ENCODE results near the gene CYLD. TPM values are rescaled to one million over a fixed set of nuclear protein-coding genes. Genes with fewer than 3 reads are reported as not detected.

Gene CYLD
- total RNA-seq, 1 experiment from 2014 or later: 12.5 TPM

DNA sequence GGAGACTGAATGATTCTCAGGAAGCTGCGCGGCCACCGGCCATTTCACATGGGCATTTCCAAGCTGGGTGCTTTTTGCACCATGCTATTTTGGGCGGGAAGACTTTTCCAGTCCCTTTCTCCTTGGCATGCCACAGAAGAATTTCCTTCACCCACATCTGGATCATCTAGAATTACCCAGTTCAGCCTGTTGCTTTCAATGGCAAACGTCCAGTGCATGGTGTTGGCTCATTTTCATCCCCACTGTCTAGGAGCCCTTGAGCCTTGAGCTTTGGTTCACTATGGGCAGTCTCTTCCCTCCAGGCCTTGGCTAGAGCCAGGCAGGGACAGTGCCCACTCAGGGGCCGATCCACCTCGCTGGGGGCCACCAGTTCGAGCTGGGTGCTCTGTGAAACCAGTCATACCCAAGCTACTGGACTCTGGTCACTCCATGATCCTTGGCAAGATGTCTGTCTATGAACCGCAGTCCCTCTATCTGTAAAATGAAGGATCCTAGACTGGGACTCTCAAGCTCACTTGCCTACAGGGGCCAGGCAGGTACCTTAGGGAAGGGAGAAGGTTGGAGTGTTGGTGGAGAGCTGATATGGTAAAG lies 71.1 kb downstream of the CYLD start:
- H3K9me3 Mint-ChIP-seq: no peaks in the 10 kb centered on the region
- no peaks in the 10 kb centered on the region; a peak in 1 of 7 replicates for H3K36me3 Mint-ChIP-seq (ENCODE audit: insufficient read depth in 1 of 3, low read depth in 3 of 3)
- DNase-seq: no peak
- Histone ChIP-seq H2AK5ac (ENCODE audit: insufficient read length, low read length) (no peak overlapping the region), H2AFZ (ENCODE audit: low read length) (no peak overlapping the region), H3K27me3 (ENCODE audit: insufficient read depth, low read length) (no peaks in the 10 kb centered on the region), H3K18ac (ENCODE audit: insufficient read length, low read depth, low read length) (no peak overlapping the region), H3T11ph (ENCODE audit: low read length) (no peak overlapping the region), H4K20me1 (ENCODE audit: control insufficient read depth, insufficient read depth, insufficient read length) (no peaks in the 10 kb centered on the region), H3K79me1 (ENCODE audit: insufficient read depth, low read depth, low read length, poor library complexity, severe bottlenecking) (no peaks in the 10 kb centered on the region), H3K56ac (ENCODE audit: insufficient read length, low read depth, low read length) (no peak overlapping the region), H3K9ac (ENCODE audit: extremely low read depth, insufficient read length, low read length) (no peak overlapping the region), H2BK15ac (ENCODE audit: low read depth, low read length) (no peak overlapping the region), H3K23me2 (ENCODE audit: insufficient read length, low read depth, low read length, poor library complexity, severe bottlenecking) (no peaks in the 10 kb centered on the region), H3K79me2 (ENCODE audit: insufficient read depth, low read length) (no peaks in the 10 kb centered on the region), H3K14ac (ENCODE audit: insufficient read depth, low read length) (no peak overlapping the region), H2BK12ac (ENCODE audit: insufficient read length, low read depth, low read length) (no peak overlapping the region), H3K9me3 (ENCODE audit: control insufficient read depth, low read depth, low read length) (no peaks in the 10 kb centered on the region), H2BK5ac (ENCODE audit: insufficient read length, low read length) (no peak overlapping the region), H3K27ac (ENCODE audit: insufficient read length, low read depth, low read length) (no peak overlapping the region), H3K4ac (ENCODE audit: low read depth, low read length) (no peak overlapping the region), H4K5ac (ENCODE audit: insufficient read length, low read depth, low read length) (no peak overlapping the region), H4K8ac (replicated peaks; ENCODE audit: insufficient read length, low read depth, low read length) (no peak overlapping the region), H2BK120ac (ENCODE audit: low read depth, low read length, poor library complexity, severe bottlenecking) (no peak overlapping the region), H2BK20ac (ENCODE audit: low read depth, low read length, poor library complexity, severe bottlenecking) (no peak overlapping the region), H4K91ac (ENCODE audit: insufficient read length, low read depth, low read length) (no peak overlapping the region), H3K23ac (ENCODE audit: insufficient read length, low read depth, low read length) (no peak overlapping the region), H3K4me1 (ENCODE audit: insufficient read depth, low read length) (no peaks in the 10 kb centered on the region), H3K4me2 (ENCODE audit: insufficient read depth, insufficient read length, low read length) (no peak overlapping the region)
- TF ChIP-seq CTCF (conservative IDR thresholded peaks at IDR 0.05): no peak
- no CpG with 5 or more reads among the region's 9 CpGs for WGBS (ENCODE audit: extremely low coverage, insufficient read length, low lambda C conversion rate)
- peaks cover 3% of the 10 kb centered on the region for H3K27me3 Mint-ChIP-seq (ENCODE audit: low read depth)
- peaks cover 11 to 13% of the 10 kb centered on the region in 2 experiments for H3K4me1 Mint-ChIP-seq
- H3K27ac Mint-ChIP-seq: no peak overlapping the region
- no peak overlapping the region for H3K4me3 Mint-ChIP-seq

Measured in H9 (cell line).